AG09309 (cell line): ENCODE measurements around the gene MGAT4A.

ENCODE experiments used
- DNase-seq: peaks from one replicate; pipeline ENCODE4 v3.0.0-alpha.2; 2010; ENCODE audit warnings: low read depth
- H3K4me3 ChIP-seq: 2 replicates; pipeline ENCODE4 v1.5.1; 2011; ENCODE audit warnings: mild to moderate bottlenecking, low read depth, low read length, moderate library complexity; ENCODE audit not compliant: control insufficient read depth
- TF ChIP-seq, protein P1 (sequence below): IDR thresholded peaks from 2 replicates; pipeline ENCODE4 v1.5.1; 2011; ENCODE audit warnings: mild to moderate bottlenecking, low read depth, low read length, inconsistent platforms; ENCODE audit not compliant: insufficient read depth, control insufficient read depth; ENCODE audit errors: missing control alignments

Gene MGAT4A

DNA sequence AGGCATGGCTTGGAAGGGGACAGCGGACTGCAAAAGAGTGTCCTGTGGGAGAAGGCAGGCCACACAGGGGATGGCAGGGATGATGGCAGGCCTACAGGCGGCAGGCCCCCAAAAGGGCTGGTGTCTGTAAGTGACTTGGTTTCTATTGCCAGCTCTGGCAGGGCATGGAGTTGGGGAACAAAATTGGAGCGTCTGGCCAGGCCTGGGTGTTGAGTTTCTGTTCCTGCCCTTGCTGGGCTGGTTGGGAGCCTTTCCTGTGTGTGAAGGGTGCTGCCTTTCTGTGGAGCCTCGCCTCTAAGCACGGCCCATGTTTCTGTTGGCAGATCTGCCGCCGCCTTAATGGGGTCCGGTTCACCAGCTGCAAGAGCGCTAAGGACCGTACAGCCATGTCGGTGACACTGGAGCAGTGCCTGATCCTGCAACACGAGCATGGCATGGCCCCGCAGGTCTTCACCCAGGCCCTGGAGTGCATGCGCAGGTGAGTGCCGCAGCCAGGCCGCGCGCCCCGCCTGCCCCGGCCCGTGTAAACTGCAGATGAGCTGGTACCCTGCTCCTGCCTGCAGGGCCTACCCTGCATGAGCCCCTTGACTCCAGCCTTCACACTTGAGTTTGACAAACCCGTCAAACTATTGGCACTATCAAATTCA is 154.1 kb downstream of the MGAT4A start:
- H3K4me3 ChIP-seq = no peak overlapping the region
- TF ChIP-seq, protein P1, sequence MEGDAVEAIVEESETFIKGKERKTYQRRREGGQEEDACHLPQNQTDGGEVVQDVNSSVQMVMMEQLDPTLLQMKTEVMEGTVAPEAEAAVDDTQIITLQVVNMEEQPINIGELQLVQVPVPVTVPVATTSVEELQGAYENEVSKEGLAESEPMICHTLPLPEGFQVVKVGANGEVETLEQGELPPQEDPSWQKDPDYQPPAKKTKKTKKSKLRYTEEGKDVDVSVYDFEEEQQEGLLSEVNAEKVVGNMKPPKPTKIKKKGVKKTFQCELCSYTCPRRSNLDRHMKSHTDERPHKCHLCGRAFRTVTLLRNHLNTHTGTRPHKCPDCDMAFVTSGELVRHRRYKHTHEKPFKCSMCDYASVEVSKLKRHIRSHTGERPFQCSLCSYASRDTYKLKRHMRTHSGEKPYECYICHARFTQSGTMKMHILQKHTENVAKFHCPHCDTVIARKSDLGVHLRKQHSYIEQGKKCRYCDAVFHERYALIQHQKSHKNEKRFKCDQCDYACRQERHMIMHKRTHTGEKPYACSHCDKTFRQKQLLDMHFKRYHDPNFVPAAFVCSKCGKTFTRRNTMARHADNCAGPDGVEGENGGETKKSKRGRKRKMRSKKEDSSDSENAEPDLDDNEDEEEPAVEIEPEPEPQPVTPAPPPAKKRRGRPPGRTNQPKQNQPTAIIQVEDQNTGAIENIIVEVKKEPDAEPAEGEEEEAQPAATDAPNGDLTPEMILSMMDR = no peak
- no peak for DNase-seq

DNA sequence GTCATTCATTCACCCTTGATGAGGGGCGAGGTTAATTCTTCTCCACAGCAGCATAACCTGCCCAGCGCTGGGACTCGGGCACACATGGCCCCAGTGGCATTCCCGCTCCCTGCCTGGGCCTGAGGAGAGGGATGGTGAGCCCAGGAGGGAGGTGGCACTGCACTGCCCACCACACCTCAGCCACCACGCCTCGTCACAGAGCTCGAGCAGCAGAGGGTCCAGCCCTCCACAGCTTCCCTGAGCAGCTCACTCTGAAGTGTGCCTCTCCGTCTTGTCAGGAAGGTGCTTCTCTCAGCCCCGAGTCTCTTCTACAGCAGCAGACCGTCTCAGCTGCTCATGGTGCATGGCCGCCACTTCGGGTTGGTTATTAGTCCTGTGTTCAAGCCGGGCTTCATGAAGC is 157.5 kb downstream of the MGAT4A start:
- TF ChIP-seq, protein P1 = no peak
- no peak for DNase-seq
- H3K4me3 ChIP-seq = no peak overlapping the region

DNA sequence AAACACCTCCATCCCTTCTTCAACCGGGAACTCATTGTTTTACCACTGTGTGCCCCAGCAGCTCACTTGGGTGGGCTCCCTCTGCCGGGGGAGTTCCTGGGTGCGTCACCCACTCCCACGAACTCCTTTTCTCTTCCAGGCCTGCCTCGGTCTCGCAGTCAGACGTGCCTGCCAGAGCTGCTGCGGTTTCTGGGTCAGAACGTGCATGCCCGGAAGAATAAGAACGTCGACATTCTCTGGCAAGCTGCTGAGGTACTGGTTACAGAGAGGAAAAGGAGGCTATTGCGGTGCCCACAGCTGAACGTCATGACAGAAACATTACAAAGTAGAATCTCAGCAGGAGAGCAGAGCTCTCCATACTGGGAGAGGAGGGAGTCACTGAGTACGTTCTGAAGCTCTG is 158.3 kb downstream of the MGAT4A start:
- no peak overlapping the region for H3K4me3 ChIP-seq
- TF ChIP-seq, protein P1 = no peak
- DNase-seq = no peak

DNA sequence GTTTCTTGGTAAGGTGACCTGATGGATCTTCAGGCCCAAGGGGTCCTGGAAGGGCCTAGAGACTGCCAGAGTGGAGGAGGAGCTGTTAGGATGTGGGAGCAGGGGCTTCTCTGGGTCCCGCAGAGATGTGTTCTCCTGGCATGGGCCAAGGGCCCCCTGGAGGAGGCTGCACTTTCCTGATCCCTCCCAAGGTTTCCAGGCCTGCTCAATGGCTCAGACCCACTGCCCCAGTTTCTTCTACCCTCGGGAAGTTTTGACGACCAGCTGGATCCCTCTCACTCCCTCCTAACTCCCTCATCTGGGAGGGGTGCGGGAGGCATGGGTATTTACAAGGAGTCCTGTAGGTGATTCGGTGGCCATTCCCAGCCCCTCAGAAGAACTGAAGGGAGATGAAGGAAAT is 158.7 kb downstream of the MGAT4A start:
- H3K4me3 ChIP-seq = no peak overlapping the region
- TF ChIP-seq, protein P1 = no peak
- no peak for DNase-seq

DNA sequence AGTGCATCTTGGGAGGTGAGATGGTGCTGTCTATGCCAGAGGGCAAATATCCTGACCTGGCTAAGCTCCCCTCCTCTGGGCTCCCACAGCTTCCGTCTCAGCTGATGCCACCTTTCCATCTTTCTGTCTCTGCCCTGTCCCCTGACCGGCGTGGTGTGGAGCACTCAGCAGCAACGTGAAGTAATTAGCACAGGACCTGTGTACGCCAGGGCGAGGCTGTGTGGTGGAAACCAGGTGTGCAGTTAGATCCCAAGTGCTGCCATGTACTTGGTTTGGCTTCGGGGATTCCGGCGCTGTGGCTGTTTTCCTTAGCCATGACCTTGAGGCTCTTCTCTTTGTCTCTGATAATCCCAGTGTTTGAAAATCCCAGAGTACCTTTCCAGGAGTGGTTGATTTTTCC is 159.1 kb downstream of the MGAT4A start:
- DNase-seq = no peak
- TF ChIP-seq, protein P1 = no peak
- no peak overlapping the region for H3K4me3 ChIP-seq

DNA sequence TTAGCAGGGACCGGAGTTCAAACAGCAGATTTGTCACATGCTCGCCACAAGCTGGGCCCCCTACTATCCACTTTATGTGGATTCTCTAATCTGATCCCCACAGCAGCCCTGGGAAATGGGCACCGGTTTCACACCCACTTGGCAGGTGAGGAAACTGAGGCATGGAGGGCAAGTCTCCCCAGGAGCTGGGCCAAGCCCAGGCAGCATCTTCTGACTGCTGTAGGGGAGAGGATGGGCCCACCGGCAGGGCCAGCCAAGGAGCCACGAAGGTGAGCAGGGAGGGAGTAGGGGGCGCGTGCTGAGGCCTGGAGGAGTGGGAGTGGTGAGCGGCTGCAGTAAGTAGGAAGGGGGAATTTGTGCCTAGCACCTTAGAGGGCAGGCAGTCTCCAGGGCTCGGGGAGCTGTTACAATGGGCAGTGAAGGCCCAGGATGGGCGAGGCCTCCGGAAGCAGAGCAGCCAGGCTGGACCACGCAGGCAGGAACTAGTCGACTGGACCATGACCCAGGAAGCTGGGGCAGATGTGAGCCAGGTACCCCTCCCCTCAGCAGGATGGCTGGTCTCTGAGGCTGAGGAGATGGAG is 159.7 kb downstream of the MGAT4A start:
- DNase-seq = no peak
- H3K4me3 ChIP-seq = no peak overlapping the region
- TF ChIP-seq, protein P1 = no peak
